Gastroesophageal sphincter (tissue), 4 donors: ENCODE results near the gene CAND1. TPM values are rescaled to one million over a fixed set of nuclear protein-coding genes. Genes with fewer than 3 reads are reported as not detected.

Experiments used
- ATAC-seq: fragments of 150-250 bp; one replicate; pipeline ENCODE4 v1.9.1; 2016; ENCODE audit warnings: mild to moderate bottlenecking, moderate library complexity
- H3K27ac ChIP-seq, 4 donors: fragments of 200-600 bp; sonication (generic) in 3 of 4; 1 replicate in 3 of 4; 2 replicates in 1 of 4; pipeline ENCODE4 v1.5.1; 2016 to 2019
- H3K27me3 ChIP-seq: fragments of 200-600 bp; sonication (generic); one replicate; pipeline ENCODE4 v1.5.1; 2019
- H3K36me3 ChIP-seq, 2 donors: fragments of 200-600 bp; sonication (generic); one replicate each; pipeline ENCODE4 v1.5.1; 2019; ENCODE audit warnings: control low read depth in 1 of 2
- H3K4me1 ChIP-seq, 3 donors: fragments of 200-600 bp; sonication (generic); 1 replicate in 2 of 3; 2 replicates in 1 of 3; pipeline ENCODE4 v1.5.1; 2016 to 2019; ENCODE audit warnings: control low read depth in 2 of 3
- H3K4me3 ChIP-seq, 2 donors: fragments of 200-600 bp; sonication (generic); one replicate each; pipeline ENCODE4 v1.5.1; 2019; ENCODE audit warnings: mild to moderate bottlenecking in 1 of 2, moderate library complexity in 1 of 2
- H3K9me3 ChIP-seq, 3 donors: fragments of 200-600 bp; sonication (generic); one replicate each; pipeline ENCODE4 v1.5.1; 2017 to 2019; ENCODE audit warnings: control low read depth in 2 of 3
- EP300 ChIP-seq: sonication (generic); formaldehyde crosslinking; IDR thresholded peaks from one replicate; pipeline ENCODE4 v1.6.1; 2017; ENCODE audit warnings: antibody characterized with exemption, mild to moderate bottlenecking
- POLR2A ChIP-seq, 2 donors: fragments of 450-650 bp; IDR thresholded peaks; one replicate each; pipeline ENCODE4 v1.6.1; 2017; ENCODE audit warnings: antibody characterized with exemption in 2 of 2, mild to moderate bottlenecking in 2 of 2, moderate library complexity in 1 of 2
- POLR2AphosphoS5 ChIP-seq: sonication (generic); formaldehyde crosslinking; IDR thresholded peaks from one replicate; pipeline ENCODE4 v1.6.1; 2017; ENCODE audit warnings: antibody characterized with exemption
- WGBS, 2 donors: methylation state at CpG; one replicate each; pipeline ENCODE4 v1.1.5; 2018; ENCODE audit warnings: low coverage in 1 of 2; 5-methylcytosine and 5-hydroxymethylcytosine counted together
- total RNA-seq, 4 donors: library from RNA; depleted of rRNA; stranded (reverse); fragments of >200 nt; gene quantifications; one replicate each; pipeline ENCODE4 v1.1.0, GENCODE V29; 2016
- TF ChIP-seq, protein P1 (sequence below), 4 experiments: fragments of 200-600 bp in 2 of 4; fragments of 450-650 bp in 2 of 4; sonication (generic) in 1 of 4; IDR thresholded peaks; one replicate each; pipeline ENCODE4 v1.5.1; 2017 to 2019; ENCODE audit warnings: antibody characterized with exemption in 4 of 4, mild to moderate bottlenecking in 2 of 4, moderate library complexity in 2 of 4

The CAND1 gene
- total RNA-seq, 4 donors from 2014 or later: 68.7 to 98.5 (median 77.8) TPM

DNA sequence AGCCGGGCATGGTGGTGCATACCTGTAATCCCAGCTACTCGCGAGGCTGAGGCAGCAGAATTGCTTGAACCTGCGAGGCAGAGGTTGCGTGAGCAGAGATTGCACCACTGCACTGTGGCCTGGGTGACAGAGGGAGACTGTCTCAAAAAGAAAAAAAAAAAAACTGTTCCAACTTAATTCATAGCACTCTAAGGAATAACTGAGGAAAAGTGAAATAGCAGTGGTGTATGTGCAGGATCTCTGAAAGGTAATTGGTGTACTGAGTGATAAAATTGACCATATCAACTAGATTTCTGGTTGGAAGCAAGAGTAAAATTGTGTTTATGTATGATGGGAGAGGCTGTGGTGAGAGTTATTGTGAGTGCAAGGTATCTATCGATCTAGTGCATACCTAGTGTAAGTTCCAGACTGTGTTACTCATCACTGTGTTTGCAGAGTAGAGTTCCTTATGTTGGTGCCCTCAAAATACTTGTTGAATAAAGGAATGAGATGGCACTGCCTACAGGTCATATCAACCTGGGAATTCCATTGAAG lies 6.3 kb downstream of the CAND1 start:
- Histone ChIP-seq H3K27me3 (no peaks in the 10 kb centered on the region), H3K4me1 (peaks cover 10 to 100% (median 30%) of the 10 kb centered on the region in 3 donors), H3K27ac (peak overlapping the region in 1 of 4 donors; percentile 37), H3K9me3 (no peaks in the 10 kb centered on the region), H3K4me3 (no peak overlapping the region), H3K36me3 (no peaks in the 10 kb centered on the region)
- WGBS, 2 donors: 58 to 72% methylated on average over 2 to 4 of the region's 6 CpGs
- no peak for TF ChIP-seq POLR2AphosphoS5
- TF ChIP-seq, protein P1, sequence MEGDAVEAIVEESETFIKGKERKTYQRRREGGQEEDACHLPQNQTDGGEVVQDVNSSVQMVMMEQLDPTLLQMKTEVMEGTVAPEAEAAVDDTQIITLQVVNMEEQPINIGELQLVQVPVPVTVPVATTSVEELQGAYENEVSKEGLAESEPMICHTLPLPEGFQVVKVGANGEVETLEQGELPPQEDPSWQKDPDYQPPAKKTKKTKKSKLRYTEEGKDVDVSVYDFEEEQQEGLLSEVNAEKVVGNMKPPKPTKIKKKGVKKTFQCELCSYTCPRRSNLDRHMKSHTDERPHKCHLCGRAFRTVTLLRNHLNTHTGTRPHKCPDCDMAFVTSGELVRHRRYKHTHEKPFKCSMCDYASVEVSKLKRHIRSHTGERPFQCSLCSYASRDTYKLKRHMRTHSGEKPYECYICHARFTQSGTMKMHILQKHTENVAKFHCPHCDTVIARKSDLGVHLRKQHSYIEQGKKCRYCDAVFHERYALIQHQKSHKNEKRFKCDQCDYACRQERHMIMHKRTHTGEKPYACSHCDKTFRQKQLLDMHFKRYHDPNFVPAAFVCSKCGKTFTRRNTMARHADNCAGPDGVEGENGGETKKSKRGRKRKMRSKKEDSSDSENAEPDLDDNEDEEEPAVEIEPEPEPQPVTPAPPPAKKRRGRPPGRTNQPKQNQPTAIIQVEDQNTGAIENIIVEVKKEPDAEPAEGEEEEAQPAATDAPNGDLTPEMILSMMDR (IDR thresholded peaks at IDR 0.05): no peak
- TF ChIP-seq POLR2A (IDR thresholded peaks at IDR 0.05): no peak
- TF ChIP-seq EP300: no peak
- no peak for ATAC-seq

DNA sequence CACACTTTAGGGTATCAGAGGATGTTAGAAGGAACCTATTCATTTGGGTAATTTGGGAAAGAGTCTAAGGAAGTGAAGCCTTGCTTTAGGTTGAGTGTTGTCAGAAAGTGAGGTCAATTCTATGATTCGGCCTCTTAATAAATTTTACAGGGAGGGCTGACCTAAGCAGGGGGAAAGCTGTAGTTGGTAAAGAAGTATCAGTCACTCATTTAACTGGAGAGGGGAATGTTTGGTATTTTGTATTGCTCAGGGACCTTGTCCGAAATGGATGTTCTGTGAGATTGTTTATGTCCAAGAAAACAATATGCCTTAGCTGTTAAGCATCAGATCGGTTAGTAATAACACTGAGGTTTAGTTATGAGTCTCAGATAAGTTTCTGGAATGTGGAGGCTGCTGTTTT lies 7.3 kb downstream of the CAND1 start:
- Histone ChIP-seq H3K36me3 (no peaks in the 10 kb centered on the region), H3K27ac (peak overlapping the region in 3 of 4 donors; percentile 17 to 37 (median 23)), H3K4me1 (peaks cover 10 to 100% (median 30%) of the 10 kb centered on the region in 3 donors), H3K4me3 (no peak overlapping the region), H3K9me3 (no peaks in the 10 kb centered on the region), H3K27me3 (no peaks in the 10 kb centered on the region)
- ATAC-seq: no peak
- TF ChIP-seq, protein P1 (IDR thresholded peaks at IDR 0.05): no peak
- TF ChIP-seq POLR2AphosphoS5 (no peak), EP300 (no peak), POLR2A (IDR thresholded peaks at IDR 0.05) (no peak)
- WGBS, 2 donors: 57 to 68% methylated on average over 3 of the region's 3 CpGs

DNA sequence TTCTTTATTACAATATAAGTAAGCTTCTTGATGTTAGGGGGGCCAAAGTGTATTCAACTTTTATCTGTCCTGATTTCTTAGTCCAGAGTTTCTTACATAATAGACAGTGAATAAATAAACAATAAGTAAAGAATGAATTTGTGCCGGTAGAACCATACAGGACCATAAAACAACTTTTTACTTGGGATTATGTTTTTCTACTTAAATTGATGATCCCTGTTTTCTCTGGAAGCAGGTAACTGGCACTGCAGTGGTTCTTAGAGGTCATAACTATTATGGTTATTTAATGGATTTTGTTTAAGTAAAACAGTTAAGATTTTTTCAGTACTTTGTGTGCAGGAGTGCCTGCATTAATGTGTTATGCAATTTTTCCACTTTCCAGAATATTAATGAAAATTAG lies 10.5 kb downstream of the CAND1 start:
- WGBS, 2 donors: 14 to 32% methylated on average over 1 of the region's 1 CpG
- Histone ChIP-seq H3K9me3 (no peaks in the 10 kb centered on the region), H3K4me1 (peaks cover 2 to 71% (median 18%) of the 10 kb centered on the region in 3 donors), H3K27ac (no peak overlapping the region), H3K36me3 (peaks cover 1 to 9% of the 10 kb centered on the region in 2 donors), H3K27me3 (no peaks in the 10 kb centered on the region), H3K4me3 (no peak overlapping the region)
- TF ChIP-seq, protein P1 (IDR thresholded peaks at IDR 0.05): no peak
- TF ChIP-seq POLR2AphosphoS5 (no peak), POLR2A (IDR thresholded peaks at IDR 0.05) (no peak), EP300 (no peak)
- no peak for ATAC-seq

DNA sequence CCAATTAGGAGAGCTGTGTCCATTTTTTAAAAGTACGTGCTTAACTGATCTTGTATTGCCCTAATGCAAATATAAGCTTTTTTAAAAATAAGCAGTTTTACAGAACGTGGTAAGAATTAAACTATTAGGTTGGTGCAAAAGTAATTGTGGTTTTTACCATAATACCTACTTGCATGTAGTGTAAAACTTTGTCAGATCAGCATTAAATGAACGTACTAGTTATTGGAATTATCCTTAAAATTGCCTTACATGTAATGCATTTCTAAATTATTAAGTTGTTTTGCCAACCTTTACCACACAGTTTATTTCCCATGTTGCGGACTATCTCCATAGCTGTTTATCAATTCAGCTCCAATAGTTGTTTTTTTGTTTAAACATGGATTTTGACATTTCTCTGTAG lies 10.9 kb downstream of the CAND1 start:
- Histone ChIP-seq H3K27me3 (no peaks in the 10 kb centered on the region), H3K9me3 (no peaks in the 10 kb centered on the region), H3K36me3 (peaks cover 3 to 9% of the 10 kb centered on the region in 2 donors), H3K4me1 (peaks cover 2 to 71% (median 14%) of the 10 kb centered on the region in 3 donors), H3K27ac (no peak overlapping the region), H3K4me3 (no peak overlapping the region)
- WGBS, 2 donors: 48 to 60% methylated on average over 4 of the region's 4 CpGs
- ATAC-seq: no peak
- TF ChIP-seq EP300 (no peak), POLR2AphosphoS5 (no peak), POLR2A (IDR thresholded peaks at IDR 0.05) (no peak)
- TF ChIP-seq, protein P1 (IDR thresholded peaks at IDR 0.05): no peak

DNA sequence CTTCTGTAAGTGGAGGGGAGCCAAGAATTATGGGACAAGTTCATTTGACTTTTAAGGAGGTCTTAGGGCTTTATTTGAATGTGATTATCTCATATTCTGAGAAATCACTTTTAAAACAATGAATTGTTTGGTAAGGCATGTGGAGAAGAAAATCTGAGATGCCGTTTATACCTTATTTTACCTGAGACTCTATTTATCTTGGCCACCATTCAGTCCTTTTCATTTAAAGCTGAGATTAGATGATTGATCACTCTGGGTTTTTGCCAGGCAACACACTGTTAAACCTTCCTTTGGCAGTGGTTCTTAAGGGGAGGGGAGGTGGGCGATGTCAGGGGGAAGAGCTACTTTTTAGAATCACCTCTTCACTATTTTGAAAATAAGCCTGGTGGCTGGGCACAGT lies 11.4 kb downstream of the CAND1 start:
- no peak overlapping the region for H3K27ac ChIP-seq
- H3K27me3 ChIP-seq: no peaks in the 10 kb centered on the region
- H3K4me1 ChIP-seq: peaks cover 2 to 71% (median 11%) of the 10 kb centered on the region in 3 donors
- no peaks in the 10 kb centered on the region for H3K9me3 ChIP-seq
- WGBS, 2 donors: 27 to 40% methylated on average over 1 to 2 of the region's 2 CpGs
- peaks cover 3 to 9% of the 10 kb centered on the region in 2 donors for H3K36me3 ChIP-seq
- no peak for ATAC-seq
- H3K4me3 ChIP-seq: no peak overlapping the region
- TF ChIP-seq, protein P1 (IDR thresholded peaks at IDR 0.05): no peak
- TF ChIP-seq EP300 (no peak), POLR2AphosphoS5 (no peak)
